D341Med (cell line): Measurements from ENCODE around the gene CXCL14.
A peak's percentile ranks its signal among the peaks of the same experiment; 100 is the strongest.

Experiments
- DNase-seq: peaks from one replicate; pipeline ENCODE4 v3.0.0; 2012; ENCODE audit warnings: low spot score

CXCL14 gene

GRCh38 chr5:135567661-135568060, 11.1 kb downstream of the CXCL14 start:
- no peak for DNase-seq

GRCh38 chr5:135566422-135567400, 12.1 kb downstream of the CXCL14 start:
- DNase-seq = no peak

GRCh38 chr5:135565725-135566421, 12.9 kb downstream of the CXCL14 start:
- peak; percentile 81 for DNase-seq

- DNase-seq = no peak
These were observed 13.5 kb downstream of the CXCL14 start for GRCh38 chr5:135565266-135565665.

- DNase-seq = no peak
These were observed 14.5 kb downstream of the CXCL14 start for GRCh38 chr5:135564331-135564730.

- DNase-seq = no peak
These were observed 17.5 kb downstream of the CXCL14 start for GRCh38 chr5:135561266-135561665.

- peak; percentile 87 for DNase-seq
These were observed 17.9 kb downstream of the CXCL14 start for GRCh38 chr5:135560858-135561257.

- DNase-seq = no peak
These were observed 19.4 kb downstream of the CXCL14 start for GRCh38 chr5:135559354-135559753.

GRCh38 chr5:135557076-135557838, 21.5 kb downstream of the CXCL14 start:
- no peak for DNase-seq

GRCh38 chr5:135556620-135557019, 22.2 kb downstream of the CXCL14 start:
- DNase-seq = no peak

- no peak for DNase-seq
These were observed 23.3 kb downstream of the CXCL14 start for GRCh38 chr5:135555530-135555929.

- peak; percentile 62 for DNase-seq
These were observed 24.9 kb downstream of the CXCL14 start for GRCh38 chr5:135553688-135554462.

GRCh38 chr5:135551593-135552447, 27.0 kb downstream of the CXCL14 start:
- peak; percentile 82 for DNase-seq

GRCh38 chr5:135549413-135549812, 29.4 kb downstream of the CXCL14 start:
- no peak for DNase-seq

- no peak for DNase-seq
These were observed 31.1 kb downstream of the CXCL14 start for GRCh38 chr5:135547590-135548254.

- DNase-seq = no peak
These were observed 31.9 kb downstream of the CXCL14 start for GRCh38 chr5:135546912-135547311.

- DNase-seq = no peak
These were observed 32.7 kb downstream of the CXCL14 start for GRCh38 chr5:135546101-135546500.

- peak; percentile 81 for DNase-seq
These were observed 33.7 kb downstream of the CXCL14 start for GRCh38 chr5:135545099-135545498.

GRCh38 chr5:135543485-135544304, 35.1 kb downstream of the CXCL14 start:
- DNase-seq = peak; percentile 82
